HUES64 (cell line): ENCODE results near the gene GALNT9.

Source experiments
- H3K27ac ChIP-seq: 2 replicates; pipeline ENCODE4 v1.7.0; 2013; ENCODE audit warnings: low read depth, low read length, inconsistent platforms
- H3K27me3 ChIP-seq: 2 replicates; pipeline ENCODE4 v1.6.1; 2013; ENCODE audit warnings: mild to moderate bottlenecking, low read length; ENCODE audit not compliant: insufficient read depth
- H3K36me3 ChIP-seq: 2 replicates; pipeline ENCODE4 v1.6.1; 2013; ENCODE audit warnings: mild to moderate bottlenecking, low read length; ENCODE audit not compliant: insufficient read depth
- H3K4me1 ChIP-seq: 2 replicates; pipeline ENCODE4 v1.6.1; 2013; ENCODE audit warnings: mild to moderate bottlenecking, low read length, moderate library complexity; ENCODE audit not compliant: insufficient read depth
- H3K4me3 ChIP-seq: 2 replicates; pipeline ENCODE4 v1.5.1; 2013; ENCODE audit warnings: mild to moderate bottlenecking, low read length, moderate library complexity
- H3K9ac ChIP-seq: 2 replicates; pipeline ENCODE4 v1.6.1; 2013; ENCODE audit warnings: mild to moderate bottlenecking, low read depth, low read length
- H3K9me3 ChIP-seq: 2 replicates; pipeline ENCODE4 v1.6.1; 2013; ENCODE audit warnings: low read depth, low read length; ENCODE audit not compliant: insufficient read depth
- WGBS: fragments of 150-250, 120-280 bp; methylation state at CpG from one replicate; pipeline ENCODE4 v1.1.7; 2013; ENCODE audit warnings: missing lambda C conversion rate; 5-methylcytosine and 5-hydroxymethylcytosine counted together

GALNT9 gene

GRCh38 chr12:132347176-132347855 lies 17.9 kb upstream of the GALNT9 start:
- Histone ChIP-seq H3K27ac (no peak overlapping the region), H3K36me3 (no peaks in the 10 kb centered on the region), H3K9me3 (peaks cover 65% of the 10 kb centered on the region), H3K4me3 (no peak overlapping the region), H3K9ac (no peak overlapping the region), H3K4me1 (no peaks in the 10 kb centered on the region), H3K27me3 (no peaks in the 10 kb centered on the region; the same call in 1 of the 2 replicates)
- 85% methylated on average over 33 of the region's 33 CpGs for WGBS

DNA sequence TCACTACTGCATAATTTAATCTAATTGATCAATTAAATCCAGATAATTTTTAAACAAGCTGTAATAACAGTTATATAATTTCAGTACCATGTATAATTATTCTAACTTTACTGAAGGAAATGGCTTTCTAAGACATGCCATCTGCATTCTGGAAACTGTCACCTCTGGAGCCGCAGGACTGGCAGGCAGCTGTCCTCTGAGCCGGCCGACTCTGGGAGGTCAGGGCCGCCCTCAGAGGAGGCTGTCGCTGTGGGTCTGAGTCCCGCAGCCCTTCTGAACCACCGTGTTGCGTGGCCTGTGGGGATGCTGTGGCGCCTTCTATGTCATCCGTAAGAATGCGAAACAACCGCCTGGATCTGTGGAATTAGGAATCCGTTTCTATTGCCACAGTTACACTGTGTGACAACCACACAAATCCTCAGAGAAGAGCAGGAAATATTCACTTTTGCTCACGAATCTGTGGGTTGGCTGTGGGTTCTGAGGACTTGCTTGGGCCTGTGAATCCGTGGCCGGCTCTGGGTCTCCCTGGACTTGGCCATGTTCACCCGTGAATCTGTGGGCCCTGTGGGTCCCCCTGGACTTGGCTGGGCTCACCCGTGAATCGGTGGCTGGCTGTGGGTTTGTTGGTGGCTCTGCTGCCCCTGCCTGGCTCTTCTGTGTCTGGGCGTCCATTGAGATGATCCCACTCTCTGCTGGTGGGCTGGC lies 17.2 kb upstream of the GALNT9 start:
- Histone ChIP-seq H3K9ac (no peak overlapping the region), H3K9me3 (peaks cover 62% of the 10 kb centered on the region), H3K4me1 (no peaks in the 10 kb centered on the region), H3K36me3 (no peaks in the 10 kb centered on the region), H3K27ac (no peak overlapping the region), H3K4me3 (no peak overlapping the region), H3K27me3 (no peaks in the 10 kb centered on the region; the same call in 1 of the 2 replicates)
- 86% methylated on average over 20 of the region's 20 CpGs for WGBS

DNA sequence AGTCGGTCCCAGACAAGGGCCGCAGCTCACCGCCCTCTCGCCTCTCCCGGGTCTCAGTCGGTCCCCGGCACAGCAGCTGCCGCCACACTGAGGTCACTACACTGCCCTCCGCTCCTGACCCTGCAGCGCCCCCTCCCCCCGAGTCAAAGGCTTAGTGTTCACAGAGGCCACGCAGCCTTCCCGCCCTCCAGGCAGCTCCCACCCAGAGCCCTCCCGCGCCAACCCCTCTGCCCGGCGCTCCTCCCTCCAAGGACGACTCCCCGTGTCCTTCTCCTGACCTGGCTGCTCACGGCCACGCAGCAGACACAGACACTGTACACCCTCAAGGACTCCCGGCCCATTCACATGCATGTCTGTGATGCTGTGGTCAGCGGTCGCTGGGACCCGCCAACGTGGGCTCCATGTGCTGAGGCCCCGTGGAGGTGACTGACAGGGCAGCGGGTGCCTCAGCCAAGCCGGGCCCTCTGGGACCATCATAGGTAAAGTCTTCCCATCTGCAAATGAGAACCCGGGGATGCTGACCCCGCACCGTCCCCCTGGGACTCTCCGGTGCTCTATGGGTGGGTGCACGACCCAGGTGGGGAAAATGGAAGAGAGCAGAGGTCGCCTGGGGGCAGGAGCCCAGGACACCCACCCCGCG lies 16.3 kb upstream of the GALNT9 start:
- 89% methylated on average over 37 of the region's 37 CpGs for WGBS
- peaks cover 57% of the 10 kb centered on the region for H3K9me3 ChIP-seq
- no peak overlapping the region for H3K4me3 ChIP-seq
- H3K27ac ChIP-seq, result no peak overlapping the region
- H3K4me1 ChIP-seq, result no peaks in the 10 kb centered on the region
- no peaks in the 10 kb centered on the region for H3K36me3 ChIP-seq
- no peaks in the 10 kb centered on the region for H3K27me3 ChIP-seq
- no peak overlapping the region for H3K9ac ChIP-seq

DNA sequence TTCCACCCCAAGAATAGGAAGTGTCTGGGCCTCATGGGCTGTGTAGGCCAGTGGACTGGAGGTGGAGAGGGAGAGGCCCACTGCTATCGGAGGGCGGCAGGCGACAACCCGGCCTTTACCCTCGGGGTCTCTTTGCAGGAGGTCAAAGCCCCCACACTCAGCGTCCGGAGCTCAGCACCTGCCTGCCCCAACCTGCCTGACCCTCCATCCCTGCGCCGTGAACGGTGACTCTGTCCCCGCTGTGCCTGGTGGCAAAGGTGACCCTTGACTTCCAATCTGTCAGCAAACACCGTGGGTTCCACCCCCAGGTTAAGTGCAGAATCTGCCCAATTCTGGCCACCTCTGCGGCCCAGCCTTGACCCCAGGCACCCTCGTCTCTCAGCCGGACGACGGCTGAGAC lies 15.7 kb upstream of the GALNT9 start:
- H3K9ac ChIP-seq, result no peak overlapping the region
- WGBS, result 93% methylated on average over 17 of the region's 17 CpGs
- H3K27ac ChIP-seq, result no peak overlapping the region
- no peaks in the 10 kb centered on the region for H3K36me3 ChIP-seq
- H3K27me3 ChIP-seq, result no peaks in the 10 kb centered on the region
- H3K4me3 ChIP-seq, result no peak overlapping the region
- H3K9me3 ChIP-seq, result peaks cover 60% of the 10 kb centered on the region
- H3K4me1 ChIP-seq, result no peaks in the 10 kb centered on the region

DNA sequence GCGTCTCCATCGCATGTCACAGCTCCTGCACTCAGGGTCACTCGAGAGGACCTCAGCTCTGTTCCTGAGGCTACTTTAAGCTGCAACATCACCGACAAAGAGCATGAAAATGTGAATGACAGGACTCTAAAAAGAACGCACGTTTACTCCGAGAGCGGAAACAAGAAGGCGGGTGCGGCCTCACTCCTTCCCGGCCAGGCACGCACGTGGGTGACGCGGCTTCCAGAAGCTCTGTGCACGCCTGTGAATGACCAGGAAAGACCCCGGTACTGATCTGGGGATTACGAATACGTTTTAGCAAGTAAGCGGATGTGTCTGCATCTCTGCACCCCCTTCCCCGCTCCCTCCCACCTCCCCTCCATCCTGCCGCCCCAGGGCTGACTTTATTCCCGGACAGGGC lies 15.2 kb upstream of the GALNT9 start:
- 84% methylated on average over 23 of the region's 23 CpGs for WGBS
- no peak overlapping the region for H3K9ac ChIP-seq
- H3K9me3 ChIP-seq, result peaks cover 60% of the 10 kb centered on the region
- H3K4me3 ChIP-seq, result no peak overlapping the region
- no peaks in the 10 kb centered on the region for H3K4me1 ChIP-seq
- H3K36me3 ChIP-seq, result no peaks in the 10 kb centered on the region
- H3K27me3 ChIP-seq, result no peaks in the 10 kb centered on the region
- H3K27ac ChIP-seq, result no peak overlapping the region

GRCh38 chr12:132344181-132344580 lies 14.8 kb upstream of the GALNT9 start:
- Histone ChIP-seq H3K27me3 (no peaks in the 10 kb centered on the region), H3K4me1 (no peaks in the 10 kb centered on the region), H3K9me3 (peaks cover 59% of the 10 kb centered on the region), H3K27ac (no peak overlapping the region), H3K4me3 (no peak overlapping the region), H3K36me3 (no peaks in the 10 kb centered on the region), H3K9ac (no peak overlapping the region)
- WGBS, result 92% methylated on average over 11 of the region's 11 CpGs

GRCh38 chr12:132343294-132344004 lies 14.1 kb upstream of the GALNT9 start:
- Histone ChIP-seq H3K36me3 (no peaks in the 10 kb centered on the region), H3K4me3 (no peak overlapping the region), H3K27me3 (no peaks in the 10 kb centered on the region), H3K4me1 (no peaks in the 10 kb centered on the region), H3K9me3 (peaks cover 59% of the 10 kb centered on the region), H3K27ac (no peak overlapping the region), H3K9ac (no peak overlapping the region)
- 85% methylated on average over 23 of the region's 23 CpGs for WGBS

GRCh38 chr12:132342251-132343227 lies 13.2 kb upstream of the GALNT9 start:
- peaks cover 63% of the 10 kb centered on the region for H3K9me3 ChIP-seq
- H3K4me3 ChIP-seq, result no peak overlapping the region
- no peaks in the 10 kb centered on the region for H3K27me3 ChIP-seq
- no peak overlapping the region for H3K27ac ChIP-seq
- 81% methylated on average over 24 of the region's 24 CpGs for WGBS
- H3K36me3 ChIP-seq, result no peaks in the 10 kb centered on the region
- H3K9ac ChIP-seq, result no peak overlapping the region
- no peaks in the 10 kb centered on the region for H3K4me1 ChIP-seq

- no peaks in the 10 kb centered on the region for H3K36me3 ChIP-seq
- H3K27me3 ChIP-seq, result no peaks in the 10 kb centered on the region; the same call in 1 of the 2 replicates
- H3K9ac ChIP-seq, result no peak overlapping the region
- no peaks in the 10 kb centered on the region for H3K4me1 ChIP-seq
- no peak overlapping the region for H3K27ac ChIP-seq
- H3K9me3 ChIP-seq, result peaks cover 65% of the 10 kb centered on the region
- H3K4me3 ChIP-seq, result no peak overlapping the region
- WGBS, result 86% methylated on average over 40 of the region's 40 CpGs
Observed at GRCh38 chr12:132341318-132342050, 12.1 kb upstream of the GALNT9 start.
